ENCODE data around the gene ADAM15. TPM values are rescaled to one million over a fixed set of nuclear protein-coding genes. Genes with fewer than 3 reads are reported as not detected.

The ADAM15 gene
- total and polyA plus RNA-seq, 2 donors (not counting 1 experiment from before 2014, with no cell fraction given), result 14.6 to 28.4 TPM

- Histone ChIP-seq H3K27ac (ENCODE audit: low read length in 2 of 2) (no peak overlapping the region), H3K4me2 (replicated peaks; ENCODE audit: low read depth, low read length, poor library complexity, severe bottlenecking) (no peak overlapping the region), H3K4me1 (ENCODE audit: control insufficient read depth in 2 of 2, insufficient read depth in 2 of 2, low read length in 2 of 2) (no peaks in the 10 kb centered on the region), H3K9ac (ENCODE audit: low read length) (no peak overlapping the region), H3K79me2 (ENCODE audit: control insufficient read depth, insufficient read depth, low read length) (no peaks in the 10 kb centered on the region), H4K20me1 (ENCODE audit: control insufficient read depth, insufficient read depth, low read length, poor library complexity, severe bottlenecking) (no peaks in the 10 kb centered on the region), H3K4me3 (ENCODE audit: control extremely low read depth in 1 of 5, extremely low read depth in 1 of 5, insufficient read depth in 1 of 5, low read depth in 2 of 5, low read length in 4 of 5) (no peak overlapping the region), H3K36me3 (replicated peaks in 1 of 2; ENCODE audit: control extremely low read depth in 1 of 2, control insufficient read depth in 1 of 2, extremely low read depth in 1 of 2, insufficient read depth in 2 of 2, low read length in 1 of 2) (no peaks in the 10 kb centered on the region), H3K27me3 (replicated peaks in 1 of 4; ENCODE audit: control extremely low read depth in 1 of 4, control insufficient read depth in 3 of 4, insufficient read depth in 4 of 4, low read length in 3 of 4) (peaks cover 0 to 5% (median 0%) of the 10 kb centered on the region in 4 experiments), H3K9me3 (ENCODE audit: control extremely low read depth in 1 of 3, control insufficient read depth in 2 of 3, insufficient read depth in 1 of 3, low read length in 2 of 3) (no peaks in the 10 kb centered on the region), H2AFZ (ENCODE audit: insufficient read depth, low read depth, low read length, poor library complexity, severe bottlenecking) (no peak overlapping the region)
- intact Hi-C loops (cut with micrococcal nuclease), result no loop called here
- WGBS (ENCODE audit: insufficient coverage), result 77% methylated on average over 2 of the region's 3 CpGs
- Mint-ChIP-seq H3K4me3 (no peak overlapping the region), H3K27ac (no peak overlapping the region), H3K4me1 (peaks cover 7% of the 10 kb centered on the region), H3K27me3 (peaks cover 3% of the 10 kb centered on the region), H3K9me3 (ENCODE audit: insufficient read depth) (no peaks in the 10 kb centered on the region)
- no peak for ATAC-seq (ENCODE audit: low read depth)
- CTCF ChIA-PET, result interaction anchor here (0.6 to 16.6 kb wide), 24 partner anchors 18 to 711 kb away, joined by 3 to 370 read pairs (median 5); partner anchors contain the start of genes CKS1B, EFNA4, KRTCAP2 and PBXIP1
- TF ChIP-seq EZH2 (IDR thresholded peaks at IDR 0.05; ENCODE audit: borderline replicate concordance, insufficient read depth, low read depth, low read length, poor library complexity, severe bottlenecking) (no peak), CTCF (IDR thresholded peaks at IDR 0.05) (no peak)
- POLR2A ChIA-PET, result interaction anchor here (0.5 to 0.8 kb wide), 4 partner anchors 8 to 128 kb away, joined by 3 to 4 read pairs (median 4); no protein-coding TSS in a partner anchor
- DNase-seq, result no peak
These were observed 7.3 kb upstream of the ADAM15 start for GRCh38 chr1:155043793-155044192.

GRCh38 chr1:155044365-155044764 is 6.8 kb upstream of the ADAM15 start:
- Mint-ChIP-seq H3K9me3 (ENCODE audit: insufficient read depth) (no peaks in the 10 kb centered on the region), H3K4me1 (peaks cover 7% of the 10 kb centered on the region), H3K4me3 (no peak overlapping the region), H3K27ac (no peak overlapping the region), H3K27me3 (peaks cover 3% of the 10 kb centered on the region)
- Histone ChIP-seq H3K4me2 (replicated peaks; ENCODE audit: low read depth, low read length, poor library complexity, severe bottlenecking) (no peak overlapping the region), H3K27ac (ENCODE audit: low read length in 2 of 2) (no peak overlapping the region), H3K36me3 (replicated peaks in 1 of 2; ENCODE audit: control extremely low read depth in 1 of 2, control insufficient read depth in 1 of 2, extremely low read depth in 1 of 2, insufficient read depth in 2 of 2, low read length in 1 of 2) (no peaks in the 10 kb centered on the region), H3K27me3 (replicated peaks in 1 of 4; ENCODE audit: control extremely low read depth in 1 of 4, control insufficient read depth in 3 of 4, insufficient read depth in 4 of 4, low read length in 3 of 4) (peaks cover 0 to 1% (median 0%) of the 10 kb centered on the region in 4 experiments), H4K20me1 (ENCODE audit: control insufficient read depth, insufficient read depth, low read length, poor library complexity, severe bottlenecking) (no peaks in the 10 kb centered on the region), H3K4me1 (ENCODE audit: control insufficient read depth in 2 of 2, insufficient read depth in 2 of 2, low read length in 2 of 2) (no peaks in the 10 kb centered on the region), H3K9ac (ENCODE audit: low read length) (no peak overlapping the region), H3K79me2 (ENCODE audit: control insufficient read depth, insufficient read depth, low read length) (no peaks in the 10 kb centered on the region), H3K9me3 (ENCODE audit: control extremely low read depth in 1 of 3, control insufficient read depth in 2 of 3, insufficient read depth in 1 of 3, low read length in 2 of 3) (no peaks in the 10 kb centered on the region), H3K4me3 (ENCODE audit: control extremely low read depth in 1 of 5, extremely low read depth in 1 of 5, insufficient read depth in 1 of 5, low read depth in 2 of 5, low read length in 4 of 5) (no peak overlapping the region), H2AFZ (ENCODE audit: insufficient read depth, low read depth, low read length, poor library complexity, severe bottlenecking) (no peak overlapping the region)
- no peak for ATAC-seq (ENCODE audit: low read depth)
- 83% methylated on average over 6 of the region's 6 CpGs for WGBS (ENCODE audit: insufficient coverage)
- intact Hi-C loops (cut with micrococcal nuclease), result no loop called here
- ChIA-PET POLR2A (interaction anchor here (0.5 to 2.1 kb wide), 4 partner anchors 8 to 128 kb away, joined by 3 to 8 read pairs (median 4); partner anchors contain the start of gene PMVK), CTCF (interaction anchor here (0.6 to 16.6 kb wide), 26 partner anchors 11 to 712 kb away, joined by 3 to 370 read pairs (median 5); partner anchors contain the start of genes CKS1B, DCST1, DCST2 and EFNA4)
- no peak for TF ChIP-seq EZH2 (IDR thresholded peaks at IDR 0.05; ENCODE audit: borderline replicate concordance, insufficient read depth, low read depth, low read length, poor library complexity, severe bottlenecking)
- no peak for TF ChIP-seq CTCF (IDR thresholded peaks at IDR 0.05)
- DNase-seq, result no peak
